AG09319 (cell line): Measurements from ENCODE around the gene GNAZ.

Source experiments
- DNase-seq: peaks from one replicate; pipeline ENCODE4 v3.0.0-alpha.2; 2010; ENCODE audit warnings: low read depth; ENCODE audit errors: extremely low read depth
- CTCF ChIP-seq: IDR thresholded peaks from 2 replicates; pipeline ENCODE4 v1.5.1; 2011; ENCODE audit warnings: low read depth, mild to moderate bottlenecking, inconsistent platforms, low read length, moderate library complexity

Gene GNAZ

GRCh38 chr22:23037429-23038333 is 32.6 kb upstream of the GNAZ start:
- DNase-seq, result no peak
- no peak for TF ChIP-seq CTCF

DNA sequence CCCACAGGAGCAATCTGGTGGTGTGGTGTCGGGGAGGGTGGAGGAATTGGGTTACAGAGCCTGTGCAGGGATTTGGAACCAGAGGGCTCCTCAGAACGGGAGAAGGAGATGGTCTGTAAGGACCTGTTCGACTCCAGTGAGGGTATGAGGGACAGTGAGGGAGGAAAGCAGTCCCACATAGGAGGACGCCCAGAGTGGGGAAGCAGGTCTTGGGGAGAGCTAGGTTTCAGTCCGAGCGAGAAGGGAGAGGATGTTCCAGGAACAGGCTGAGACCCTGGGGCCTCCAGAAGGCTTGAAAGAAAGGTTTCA is 32.0 kb upstream of the GNAZ start:
- DNase-seq, result no peak
- no peak for TF ChIP-seq CTCF

DNA sequence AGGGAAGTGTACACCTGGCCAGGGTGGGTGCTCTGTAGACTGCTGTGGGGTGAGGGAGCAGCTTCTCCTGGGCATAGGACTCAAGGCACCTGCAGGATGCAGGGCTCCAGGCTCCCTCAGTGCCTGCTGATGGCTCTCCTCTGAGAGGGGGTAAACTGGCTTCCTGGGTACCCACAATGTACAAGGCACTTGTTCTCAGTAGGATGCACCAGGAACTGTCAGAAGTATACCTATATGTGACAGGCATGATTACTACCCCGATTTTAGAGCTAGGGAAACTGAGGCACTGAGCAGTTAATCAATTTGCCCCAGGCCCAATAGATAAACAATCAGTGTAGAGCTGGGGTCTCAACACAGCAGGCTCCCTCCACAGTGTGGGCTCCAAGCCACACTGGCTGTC is 31.4 kb upstream of the GNAZ start:
- no peak for DNase-seq
- no peak for TF ChIP-seq CTCF

- TF ChIP-seq CTCF, result no peak
These were observed 28.1 kb upstream of the GNAZ start for GRCh38 chr22:23042179-23042578.

DNA sequence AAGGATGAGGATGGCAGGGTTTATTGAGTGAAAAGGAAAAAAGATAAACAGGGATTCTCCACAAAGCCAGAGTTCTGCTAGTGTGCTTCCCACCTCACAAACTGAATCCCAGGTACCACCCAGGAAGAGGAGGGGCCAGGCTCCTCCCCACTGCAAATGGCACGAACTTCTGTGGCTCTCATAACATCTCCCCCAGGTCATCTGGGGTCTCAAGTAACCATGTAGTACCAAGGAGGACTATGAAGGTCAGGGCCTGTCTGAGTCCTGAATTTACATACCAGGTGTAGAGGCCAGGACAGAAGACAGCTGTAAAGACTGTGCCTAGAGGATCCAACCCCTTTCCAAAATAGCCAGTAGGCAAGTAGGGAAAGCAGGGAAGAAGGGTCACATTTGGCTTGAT is 25.7 kb upstream of the GNAZ start:
- DNase-seq, result no peak

More at GRCh38 chr22:23042179-23042578, 28.1 kb upstream of the GNAZ start:
- no peak for DNase-seq

GRCh38 chr22:23045461-23045860 is 24.9 kb upstream of the GNAZ start:
- no peak for DNase-seq
- no peak for TF ChIP-seq CTCF

More for the DNA sequence above, 25.7 kb upstream of the GNAZ start:
- no peak for TF ChIP-seq CTCF

DNA sequence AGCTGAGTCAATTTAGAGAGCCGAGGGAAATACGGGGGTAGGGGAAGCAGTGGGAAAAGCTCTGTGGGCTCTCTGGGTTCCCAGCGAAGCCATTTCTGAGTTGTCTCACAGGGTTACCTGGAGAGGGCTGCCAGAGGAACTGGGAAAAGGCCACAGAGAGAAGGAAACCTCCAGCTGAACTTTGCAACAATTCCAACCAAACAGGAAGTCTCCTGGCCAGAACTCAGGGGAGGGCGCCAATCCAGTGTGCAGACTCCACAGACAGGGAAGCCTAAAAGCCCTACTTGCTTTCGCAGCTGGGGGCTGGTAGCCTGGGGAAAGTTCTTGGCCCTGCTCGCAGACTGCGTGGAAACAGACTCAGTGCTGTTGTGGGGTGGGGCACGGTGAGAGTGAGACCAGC is 23.1 kb upstream of the GNAZ start:
- DNase-seq, result no peak
- TF ChIP-seq CTCF, result no peak
